Measurements from ENCODE around the gene CRTC2.

The CRTC2 gene

DNA sequence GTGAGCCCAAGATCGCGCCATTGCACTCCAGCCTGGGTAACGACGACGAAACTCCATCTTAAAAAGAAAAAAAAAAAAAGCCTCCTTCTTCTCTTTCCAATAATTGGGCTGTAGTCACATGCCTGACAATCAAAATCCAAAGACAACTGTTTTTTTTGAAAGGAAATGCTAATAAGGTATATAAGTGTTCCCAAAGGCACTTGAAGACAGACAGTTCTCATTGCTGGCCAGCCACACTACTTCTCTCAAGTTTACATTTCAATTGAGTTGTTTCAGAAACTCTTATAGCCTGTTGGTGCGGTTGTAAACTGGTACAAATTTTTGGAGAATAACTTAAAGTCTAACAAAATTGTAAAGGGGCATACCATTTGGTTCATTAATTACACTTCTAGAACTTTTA, 58.9 kb downstream of the CRTC2 start:
- in situ Hi-C loops (cut with MboI; ENCODE audit: low sequenced_read_pairs): no loop called here

Data from hTERT RPE-1 (cell line).